ENCODE data around the gene NEUROG1. TPM values are rescaled to one million over a fixed set of nuclear protein-coding genes. Genes with fewer than 3 reads are reported as not detected.

The NEUROG1 gene
- total RNA-seq, 4 donors from 2014 or later, result not detected

DNA sequence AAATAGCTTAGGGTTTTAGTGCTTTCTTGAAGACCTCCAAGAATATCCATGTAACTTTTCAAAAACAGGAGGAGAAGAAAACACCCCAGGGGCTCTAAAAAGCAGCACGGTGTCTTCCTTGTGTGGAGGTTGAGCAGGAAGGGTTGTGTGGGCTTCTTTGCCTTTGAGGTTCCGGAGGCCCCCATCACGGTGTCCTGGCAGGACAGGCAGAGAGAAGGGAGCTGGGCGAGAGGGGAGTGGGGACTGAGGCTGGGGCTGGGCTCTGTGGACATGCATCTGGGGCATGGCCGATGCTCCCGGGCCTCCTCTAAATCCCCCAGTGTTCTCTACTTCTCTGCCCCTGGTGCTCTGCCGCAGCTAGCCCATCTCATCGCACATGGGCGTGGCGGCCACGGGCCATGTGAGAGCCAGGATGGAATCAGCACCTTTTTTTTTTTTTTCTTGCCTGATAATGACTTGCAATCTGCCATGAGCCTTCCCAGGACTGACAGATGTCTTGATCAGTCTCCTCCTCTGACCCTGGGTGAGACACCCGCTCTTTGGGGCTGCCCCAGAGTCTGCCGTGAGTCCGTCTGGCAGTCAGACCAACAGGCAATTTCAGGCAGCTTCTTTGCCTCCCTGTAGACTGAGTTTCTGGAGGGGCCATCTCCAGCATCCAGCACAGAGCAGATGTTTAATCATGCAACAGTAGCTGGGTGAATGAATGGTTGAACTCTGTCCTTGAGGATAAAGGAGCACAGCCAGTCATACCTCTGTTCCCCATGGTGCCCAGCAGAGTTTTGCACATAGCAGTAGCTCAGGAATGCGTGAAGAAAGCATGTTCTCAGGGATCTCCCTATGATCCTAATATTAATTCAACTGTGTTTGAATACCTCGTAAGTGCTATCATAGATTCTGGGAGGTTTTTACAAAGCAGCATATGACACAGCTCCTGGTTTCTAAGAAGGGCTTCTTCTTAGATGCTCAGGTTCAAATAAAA, 30.9 kb upstream of the NEUROG1 start:
- Histone ChIP-seq H3K27me3 (no peaks in the 10 kb centered on the region), H3K4me3 (no peak overlapping the region), H3K36me3 (no peaks in the 10 kb centered on the region), H3K4me1 (no peaks in the 10 kb centered on the region), H3K9me3 (no peaks in the 10 kb centered on the region), H3K27ac (no peak overlapping the region)
- intact Hi-C loops (cut with DNase I; ENCODE audit: low total_unique reads) (loop anchor here (5.0 kb wide), 1 partner anchor 99 kb away; no protein-coding TSS in a partner anchor), in situ Hi-C loops (cut with MboI; ENCODE audit: low sequenced_read_pairs in 4 of 4) (loop anchor here in 1 of 4 donors (25.0 kb wide), 1 partner anchor 271 kb away; the partner anchor contains the start of gene SLC25A48)
- TF ChIP-seq, protein P1, sequence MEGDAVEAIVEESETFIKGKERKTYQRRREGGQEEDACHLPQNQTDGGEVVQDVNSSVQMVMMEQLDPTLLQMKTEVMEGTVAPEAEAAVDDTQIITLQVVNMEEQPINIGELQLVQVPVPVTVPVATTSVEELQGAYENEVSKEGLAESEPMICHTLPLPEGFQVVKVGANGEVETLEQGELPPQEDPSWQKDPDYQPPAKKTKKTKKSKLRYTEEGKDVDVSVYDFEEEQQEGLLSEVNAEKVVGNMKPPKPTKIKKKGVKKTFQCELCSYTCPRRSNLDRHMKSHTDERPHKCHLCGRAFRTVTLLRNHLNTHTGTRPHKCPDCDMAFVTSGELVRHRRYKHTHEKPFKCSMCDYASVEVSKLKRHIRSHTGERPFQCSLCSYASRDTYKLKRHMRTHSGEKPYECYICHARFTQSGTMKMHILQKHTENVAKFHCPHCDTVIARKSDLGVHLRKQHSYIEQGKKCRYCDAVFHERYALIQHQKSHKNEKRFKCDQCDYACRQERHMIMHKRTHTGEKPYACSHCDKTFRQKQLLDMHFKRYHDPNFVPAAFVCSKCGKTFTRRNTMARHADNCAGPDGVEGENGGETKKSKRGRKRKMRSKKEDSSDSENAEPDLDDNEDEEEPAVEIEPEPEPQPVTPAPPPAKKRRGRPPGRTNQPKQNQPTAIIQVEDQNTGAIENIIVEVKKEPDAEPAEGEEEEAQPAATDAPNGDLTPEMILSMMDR (IDR thresholded peaks at IDR 0.05 in 4 of 5, conservative IDR thresholded peaks at IDR 0.05 in 1 of 5), result no peak
- TF ChIP-seq POLR2A (IDR thresholded peaks at IDR 0.05), result no peak
- DNase-seq (no peak), ATAC-seq (peak in 1 of 2 donors; percentile 11)

GRCh38 chr5:135565725-135566421, 30.1 kb upstream of the NEUROG1 start:
- DNase-seq, result peak; percentile 27 to 53
- Histone ChIP-seq H3K4me1 (no peaks in the 10 kb centered on the region), H3K27me3 (no peaks in the 10 kb centered on the region), H3K9me3 (no peaks in the 10 kb centered on the region), H3K36me3 (no peaks in the 10 kb centered on the region), H3K4me3 (no peak overlapping the region), H3K27ac (no peak overlapping the region)
- ATAC-seq, result peak; percentile 69 to 87
- in situ Hi-C loops (cut with MboI; ENCODE audit: low sequenced_read_pairs in 4 of 4) (loop anchor here in 1 of 4 donors (25.0 kb wide), 1 partner anchor 271 kb away; the partner anchor contains the start of gene SLC25A48), intact Hi-C loops (cut with DNase I; ENCODE audit: low total_unique reads) (loop anchor here (5.0 kb wide), 1 partner anchor 99 kb away; no protein-coding TSS in a partner anchor)
- TF ChIP-seq POLR2A (IDR thresholded peaks at IDR 0.05), result no peak
- TF ChIP-seq, protein P1 (IDR thresholded peaks at IDR 0.05 in 4 of 5, conservative IDR thresholded peaks at IDR 0.05 in 1 of 5), result peak; percentile 42 to 90 (median 70)

DNA sequence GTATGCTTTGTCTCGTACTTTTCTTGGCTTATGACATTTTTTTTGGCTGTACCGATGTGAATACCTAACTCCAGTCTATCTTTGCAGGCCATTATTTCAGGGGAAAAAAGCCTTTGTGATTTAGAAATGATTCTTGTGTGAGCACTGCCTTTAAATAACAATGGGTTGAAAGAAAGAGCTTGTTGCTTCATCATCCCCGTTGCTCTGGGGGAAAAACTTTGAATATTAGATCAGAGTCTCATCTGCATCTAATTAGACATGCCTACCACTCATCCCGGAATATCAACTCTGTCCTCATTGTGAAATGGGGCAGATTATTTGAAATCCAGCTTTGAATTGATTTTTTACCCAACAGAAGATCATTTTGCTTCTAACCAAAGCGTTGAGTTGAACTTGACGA, 29.5 kb upstream of the NEUROG1 start:
- in situ Hi-C loops (cut with MboI; ENCODE audit: low sequenced_read_pairs in 4 of 4), result loop anchor here in 1 of 4 donors (25.0 kb wide), 1 partner anchor 272 kb away; the partner anchor contains the start of gene SLC25A48
- DNase-seq, result no peak

GRCh38 chr5:135564331-135564730, 28.6 kb upstream of the NEUROG1 start:
- H3K27me3 ChIP-seq, result peaks cover 0 to 5% (median 0%) of the 10 kb centered on the region in 3 donors
- DNase-seq (no peak), ATAC-seq (no peak)
- in situ Hi-C loops (cut with MboI; ENCODE audit: low sequenced_read_pairs in 4 of 4) (loop anchor here in 2 of 4 donors (5.0 to 25.0 kb wide), 2 partner anchors 268 to 273 kb away; partner anchors contain the start of gene SLC25A48 (in 2 of the 2)), intact Hi-C loops (cut with DNase I; ENCODE audit: low total_unique reads) (no loop called here)
- H3K9me3 ChIP-seq, result no peaks in the 10 kb centered on the region
- H3K27ac ChIP-seq, result no peak overlapping the region
- H3K36me3 ChIP-seq, result no peaks in the 10 kb centered on the region
- TF ChIP-seq, protein P1 (IDR thresholded peaks at IDR 0.05 in 4 of 5, conservative IDR thresholded peaks at IDR 0.05 in 1 of 5), result no peak
- TF ChIP-seq POLR2A (IDR thresholded peaks at IDR 0.05), result no peak
- no peak overlapping the region for H3K4me3 ChIP-seq
- no peaks in the 10 kb centered on the region for H3K4me1 ChIP-seq

More for the DNA sequence above, 29.5 kb upstream of the NEUROG1 start:
- intact Hi-C loops (cut with DNase I; ENCODE audit: low total_unique reads), result loop anchor here (5.0 kb wide), 1 partner anchor 98 kb away; no protein-coding TSS in a partner anchor
- Histone ChIP-seq H3K27ac (no peak overlapping the region), H3K36me3 (no peaks in the 10 kb centered on the region), H3K4me1 (no peaks in the 10 kb centered on the region), H3K4me3 (no peak overlapping the region), H3K27me3 (no peaks in the 10 kb centered on the region), H3K9me3 (no peaks in the 10 kb centered on the region)
- TF ChIP-seq, protein P1 (IDR thresholded peaks at IDR 0.05 in 4 of 5, conservative IDR thresholded peaks at IDR 0.05 in 1 of 5), result no peak
- no peak for TF ChIP-seq POLR2A (IDR thresholded peaks at IDR 0.05)
- no peak for ATAC-seq

All from gastrocnemius medialis (tissue), 4 donors.